SK-N-SH (cell line): ENCODE results near the gene PRRC2B. TPM values are rescaled to one million over a fixed set of nuclear protein-coding genes. Genes with fewer than 3 reads are reported as not detected.

Source experiments
- CTCF ChIA-PET: fragments of 300-600, 350-600 bp; formaldehyde crosslinking; extraction: SDS; loops from one replicate; lab custom pipeline; 2021; lab: Yijun Ruan, JAX
- POLR2A ChIA-PET: fragments of 350-600 bp; sonication (Branson Sonifier 250); formaldehyde crosslinking; extraction: SDS; loops from one replicate; lab custom pipeline; 2020; ENCODE audit warnings: antibody characterized with exemption, inconsistent platforms; lab: Yijun Ruan, JAX
- DNase-seq: peaks from one replicate; pipeline ENCODE4 v3.0.0; 2012
- H2AFZ ChIP-seq: fragments of 200-600 bp; sonication (generic); 2 replicates; pipeline ENCODE4 v1.8.1; 2016; ENCODE audit warnings: antibody characterized with exemption, mild to moderate bottlenecking, low read depth
- H3F3A ChIP-seq: fragments of 200-600 bp; sonication (generic); replicated peaks from 2 replicates; pipeline ENCODE3; 2016; ENCODE audit warnings: antibody characterized with exemption, mild to moderate bottlenecking; ENCODE audit not compliant: insufficient read depth
- H3K27ac ChIP-seq, 2 experiments: fragments of 200-500 bp in 1 of 2; fragments of 200-600 bp in 1 of 2; sonication (Bioruptor generic) in 1 of 2; sonication (generic), shearing (Covaris generic) in 1 of 2; 2 replicates each; pipeline versions ENCODE4 v1.5.1 to v1.6.1; 2014 to 2016; ENCODE audit warnings: low read depth in 2 of 2, inconsistent platforms in 1 of 2, low read length in 1 of 2, mild to moderate bottlenecking in 1 of 2, mixed read lengths in 1 of 2
- H3K27me3 ChIP-seq: fragments of 200-600 bp; sonication (generic), shearing (Covaris generic); 2 replicates; pipeline ENCODE4 v1.6.1; 2016; ENCODE audit warnings: mixed run types; ENCODE audit not compliant: insufficient read depth
- H3K36me3 ChIP-seq, 2 experiments: fragments of 200-500 bp in 1 of 2; fragments of 200-600 bp in 1 of 2; sonication (Bioruptor generic) in 1 of 2; sonication (generic) in 1 of 2; replicated peaks in 1 of 2; 2 replicates each; pipeline versions ENCODE3 to v1.5.1; 2014 to 2016; ENCODE audit warnings: low read length in 1 of 2, mild to moderate bottlenecking in 1 of 2; ENCODE audit not compliant: insufficient read depth in 2 of 2, control insufficient read depth in 1 of 2
- H3K4me1 ChIP-seq, 2 experiments: fragments of 200-500 bp in 1 of 2; fragments of 200-600 bp in 1 of 2; sonication (Bioruptor generic) in 1 of 2; sonication (generic), shearing (Covaris generic) in 1 of 2; 2 replicates each; pipeline versions ENCODE4 v1.5.1 to v1.6.1; 2014 to 2016; ENCODE audit warnings: low read depth in 1 of 2, low read length in 1 of 2, mixed run types in 1 of 2; ENCODE audit not compliant: insufficient read depth in 2 of 2, control insufficient read depth in 1 of 2
- H3K4me2 ChIP-seq: fragments of 200-600 bp; sonication (generic), shearing (Covaris generic); 2 replicates; pipeline ENCODE4 v1.6.1; 2017; ENCODE audit warnings: mixed run types
- H3K4me3 ChIP-seq, 2 experiments: fragments of 200-500 bp in 1 of 2; fragments of 200-600 bp in 1 of 2; sonication (Bioruptor generic) in 1 of 2; sonication (generic), shearing (Covaris generic) in 1 of 2; 2 replicates each; pipeline versions ENCODE4 v1.5.1 to v1.8.1; 2014 to 2016; ENCODE audit warnings: low read depth in 2 of 2, inconsistent platforms in 1 of 2, low read length in 1 of 2, mild to moderate bottlenecking in 1 of 2, mixed read lengths in 1 of 2, moderate library complexity in 1 of 2
- H3K79me2 ChIP-seq: fragments of 200-600 bp; sonication (generic); 2 replicates; pipeline ENCODE4 v1.8.1; 2017; ENCODE audit warnings: mild to moderate bottlenecking; ENCODE audit not compliant: insufficient read depth
- H3K9ac ChIP-seq: fragments of 200-600 bp; sonication (generic); 2 replicates; pipeline ENCODE4 v1.6.1; 2017; ENCODE audit warnings: mixed run types
- H3K9me2 ChIP-seq: fragments of 200-600 bp; sonication (generic); 2 replicates; pipeline ENCODE4 v1.6.1; 2017; ENCODE audit warnings: mixed run types
- H3K9me3 ChIP-seq: fragments of 200-600 bp; sonication (generic); 2 replicates; pipeline ENCODE4 v1.6.1; 2017; ENCODE audit warnings: mixed run types, mild to moderate bottlenecking, moderate library complexity
- H4K20me1 ChIP-seq: fragments of 200-600 bp; sonication (generic); 2 replicates; pipeline ENCODE4 v1.6.1; 2017; ENCODE audit warnings: mild to moderate bottlenecking, mixed run types; ENCODE audit not compliant: insufficient read depth
- CTCF ChIP-seq: fragments of 200-600 bp; sonication (generic); IDR thresholded peaks from 2 replicates; pipeline ENCODE4 v1.6.1; 2017; ENCODE audit warnings: antibody characterized with exemption, mild to moderate bottlenecking, moderate library complexity
- ELF1 ChIP-seq: IDR thresholded peaks from 2 replicates; pipeline ENCODE4 v1.4.0; 2012
- EP300 ChIP-seq, 2 experiments: IDR thresholded peaks; 2 replicates each; pipeline versions ENCODE4 v1.4.0 to v1.6.1; 2012; ENCODE audit warnings: borderline replicate concordance in 1 of 2, low read depth in 1 of 2, low read length in 1 of 2
- EZH2phosphoT487 ChIP-seq: fragments of 200-600 bp; sonication (generic); IDR thresholded peaks from 2 replicates; pipeline ENCODE4 v1.6.1; 2017; ENCODE audit warnings: low read depth, mixed run types, mild to moderate bottlenecking, antibody characterized with exemption, moderate library complexity, borderline replicate concordance
- FOXJ3 ChIP-seq: sonication (generic); formaldehyde crosslinking; IDR thresholded peaks from 2 replicates; pipeline ENCODE4 v1.5.1; 2020; ENCODE audit warnings: mild to moderate bottlenecking, missing genetic modification reagents
- GABPA ChIP-seq: IDR thresholded peaks from 2 replicates; pipeline ENCODE4 v1.4.0; 2012; ENCODE audit warnings: low read depth, mild to moderate bottlenecking
- IRF3 ChIP-seq: fragments of 150-350 bp; IDR thresholded peaks from 2 replicates; pipeline ENCODE4 v1.6.1; 2016; ENCODE audit warnings: mild to moderate bottlenecking, low read depth, low read length
- JUND ChIP-seq: IDR thresholded peaks from 2 replicates; pipeline ENCODE4 v1.4.0; 2012
- MAX ChIP-seq: IDR thresholded peaks from 2 replicates; pipeline ENCODE4 v1.4.0; 2012; ENCODE audit warnings: low read depth
- MXI1 ChIP-seq: IDR thresholded peaks from 2 replicates; pipeline ENCODE4 v1.6.1; 2012; ENCODE audit warnings: mild to moderate bottlenecking, low read depth, low read length, improper control_type of control experiment
- PBX3 ChIP-seq: IDR thresholded peaks from 2 replicates; pipeline ENCODE4; 2012
- POLR2AphosphoS5 ChIP-seq: IDR thresholded peaks from 2 replicates; pipeline ENCODE4 v1.6.1; 2012; ENCODE audit warnings: low read depth, low read length
- RAD21 ChIP-seq: IDR thresholded peaks from 2 replicates; pipeline ENCODE4 v1.6.1; 2012; ENCODE audit warnings: mild to moderate bottlenecking, low read length
- RCOR1 ChIP-seq: fragments of 150-350 bp; IDR thresholded peaks from 2 replicates; pipeline ENCODE4 v1.6.1; 2017; ENCODE audit warnings: antibody characterized with exemption, low read length
- SIN3A ChIP-seq: IDR thresholded peaks from 2 replicates; pipeline ENCODE4 v1.6.1; 2012; ENCODE audit warnings: low read depth, mild to moderate bottlenecking, low read length, moderate library complexity, borderline replicate concordance
- TAF1 ChIP-seq: IDR thresholded peaks from 2 replicates; pipeline ENCODE4 v1.6.1; 2012; ENCODE audit warnings: low read depth, mild to moderate bottlenecking, low read length, moderate library complexity, borderline replicate concordance
- TEAD4 ChIP-seq: IDR thresholded peaks from 2 replicates; pipeline ENCODE4 v1.4.0; 2012; ENCODE audit warnings: mild to moderate bottlenecking, borderline replicate concordance; ENCODE audit not compliant: insufficient read depth
- USF2 ChIP-seq: fragments of 150-350 bp; IDR thresholded peaks from 2 replicates; pipeline ENCODE4 v1.6.1; 2017; ENCODE audit warnings: antibody characterized with exemption, low read length, low read depth, borderline replicate concordance
- YY1 ChIP-seq: IDR thresholded peaks from 2 replicates; pipeline ENCODE4 v1.4.0; 2012; ENCODE audit warnings: low read depth, mild to moderate bottlenecking
- ZBTB33 ChIP-seq: IDR thresholded peaks from 2 replicates; pipeline ENCODE4 v1.4.0; 2012; ENCODE audit warnings: low read depth, borderline replicate concordance
- WGBS: methylation state at CpG from one replicate; pipeline ENCODE4 v1.1.6; 2017; ENCODE audit warnings: low lambda C conversion rate; 5-methylcytosine and 5-hydroxymethylcytosine counted together
- polyA plus RNA-seq, 3 experiments: library from polyadenylated mRNA; depleted of rRNA; stranded (reverse); fragments of >200 nt; gene quantifications; 2 replicates each; pipeline ENCODE4 v1.2.3, GENCODE V29; 2012

Gene PRRC2B
- polyA plus RNA-seq, 1 of the 3 experiments (the other 2 are of a cell fraction) = 26.3 TPM

- no peak for DNase-seq
- no peak overlapping the region for H3K4me2 ChIP-seq
- TF ChIP-seq PBX3 (no peak), EP300 (IDR thresholded peaks at IDR 0.05; ENCODE audit: borderline replicate concordance in 1 of 2, low read depth in 1 of 2, low read length in 1 of 2) (no peak), IRF3 (no peak), USF2 (no peak), MXI1 (no peak), CTCF (no peak), FOXJ3 (CRISPR knock-in tag) (no peak), ZBTB33 (no peak), MAX (no peak), YY1 (no peak), RCOR1 (no peak), TAF1 (no peak), ELF1 (no peak), GABPA (no peak), SIN3A (no peak), EZH2phosphoT487 (no peak), POLR2AphosphoS5 (no peak), TEAD4 (no peak), JUND (no peak), RAD21 (no peak)
Observed at GRCh38 chr9:131520503-131520902, 126.6 kb downstream of the PRRC2B start.

More at GRCh38 chr9:131520503-131520902, 126.6 kb downstream of the PRRC2B start:
- Histone ChIP-seq H3K27me3 (no peaks in the 10 kb centered on the region), H3K9me3 (no peaks in the 10 kb centered on the region), H3K4me3 (no peak overlapping the region), H3K79me2 (no peaks in the 10 kb centered on the region), H2AFZ (no peak overlapping the region), H4K20me1 (no peaks in the 10 kb centered on the region), H3F3A (no peaks in the 10 kb centered on the region), H3K36me3 (peaks cover 19 to 84% of the 10 kb centered on the region in 2 experiments), H3K27ac (no peak overlapping the region), H3K9me2 (no peaks in the 10 kb centered on the region), H3K4me1 (no peaks in the 10 kb centered on the region; a peak in 1 of 4 replicates), H3K9ac (no peak overlapping the region)
- ChIA-PET POLR2A (interaction anchor here (0.6 kb wide), 1 partner anchor 31 kb away, joined by 7 read pairs; no protein-coding TSS in a partner anchor), CTCF (interaction anchor here (0.9 to 1.6 kb wide), 3 partner anchors 9 to 220 kb away, joined by 3 to 5 read pairs (median 3); partner anchors contain the start of gene RAPGEF1)
- 83% methylated on average over 16 of the region's 16 CpGs for WGBS
